ENCODE results near the gene SOX15. TPM values are rescaled to one million over a fixed set of nuclear protein-coding genes. Genes with fewer than 3 reads are reported as not detected.

The SOX15 gene
- total and polyA plus RNA-seq, 2 of the 13 experiments (the other 11 are each of a cell fraction or from before 2014, with no cell fraction given) = 0.07 to 0.18 TPM

DNA sequence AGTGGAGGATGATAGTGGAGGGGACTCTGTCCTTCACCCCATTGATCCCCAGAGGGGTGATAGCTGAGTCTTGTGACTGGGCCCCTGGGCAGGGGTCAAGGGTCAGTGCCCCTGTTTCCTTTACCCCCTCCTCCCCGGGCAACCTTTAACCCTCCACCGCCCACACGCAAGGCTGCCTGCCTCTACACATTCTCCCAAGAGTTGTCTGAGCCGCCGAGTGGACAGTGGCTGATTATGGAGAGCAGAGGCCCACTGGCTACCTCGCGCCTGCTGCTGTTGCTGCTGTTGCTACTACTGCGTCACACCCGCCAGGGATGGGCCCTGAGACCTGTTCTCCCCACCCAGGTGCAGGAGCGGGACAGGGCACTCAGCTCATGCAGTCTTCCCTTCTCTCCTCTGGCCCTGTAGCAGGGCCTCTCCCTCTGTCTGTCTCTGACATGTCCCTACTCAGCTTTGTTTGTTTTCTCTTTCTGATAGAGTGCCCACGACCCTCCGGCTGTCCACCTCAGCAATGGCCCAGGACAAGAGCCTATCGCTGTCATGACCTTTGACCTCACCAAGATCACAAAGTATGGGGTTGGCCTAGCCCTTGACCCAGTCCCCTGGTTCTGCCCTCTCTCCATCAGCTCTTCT, 40.2 kb upstream of the SOX15 start, which contains the start of gene SHBG (continued):
- TF ChIP-seq SRSF9 (IDR thresholded peaks at IDR 0.05; ENCODE audit: borderline replicate concordance, insufficient read depth, low read depth, low read length, poor library complexity, severe bottlenecking) = no peak
- TF ChIP-seq KAT8 (CRISPR knock-in tag; IDR thresholded peaks at IDR 0.05) = no peak
- no peak for TF ChIP-seq ZNF703 (CRISPR knock-in tag; IDR thresholded peaks at IDR 0.05; ENCODE audit: borderline replicate concordance)
- TF ChIP-seq STAT5B (CRISPR knock-in tag; IDR thresholded peaks at IDR 0.05) = no peak
- TF ChIP-seq SOX13 (IDR thresholded peaks at IDR 0.05) = no peak
- no peak for TF ChIP-seq SOX13 (CRISPR knock-in tag; conservative IDR thresholded peaks at IDR 0.05 in 1 of 2, IDR thresholded peaks at IDR 0.05 in 1 of 2)
- TF ChIP-seq RNF2 (conservative IDR thresholded peaks at IDR 0.05; ENCODE audit: low read depth) = no peak
- no peak for TF ChIP-seq RFXANK (CRISPR knock-in tag; IDR thresholded peaks at IDR 0.05)

DNA sequence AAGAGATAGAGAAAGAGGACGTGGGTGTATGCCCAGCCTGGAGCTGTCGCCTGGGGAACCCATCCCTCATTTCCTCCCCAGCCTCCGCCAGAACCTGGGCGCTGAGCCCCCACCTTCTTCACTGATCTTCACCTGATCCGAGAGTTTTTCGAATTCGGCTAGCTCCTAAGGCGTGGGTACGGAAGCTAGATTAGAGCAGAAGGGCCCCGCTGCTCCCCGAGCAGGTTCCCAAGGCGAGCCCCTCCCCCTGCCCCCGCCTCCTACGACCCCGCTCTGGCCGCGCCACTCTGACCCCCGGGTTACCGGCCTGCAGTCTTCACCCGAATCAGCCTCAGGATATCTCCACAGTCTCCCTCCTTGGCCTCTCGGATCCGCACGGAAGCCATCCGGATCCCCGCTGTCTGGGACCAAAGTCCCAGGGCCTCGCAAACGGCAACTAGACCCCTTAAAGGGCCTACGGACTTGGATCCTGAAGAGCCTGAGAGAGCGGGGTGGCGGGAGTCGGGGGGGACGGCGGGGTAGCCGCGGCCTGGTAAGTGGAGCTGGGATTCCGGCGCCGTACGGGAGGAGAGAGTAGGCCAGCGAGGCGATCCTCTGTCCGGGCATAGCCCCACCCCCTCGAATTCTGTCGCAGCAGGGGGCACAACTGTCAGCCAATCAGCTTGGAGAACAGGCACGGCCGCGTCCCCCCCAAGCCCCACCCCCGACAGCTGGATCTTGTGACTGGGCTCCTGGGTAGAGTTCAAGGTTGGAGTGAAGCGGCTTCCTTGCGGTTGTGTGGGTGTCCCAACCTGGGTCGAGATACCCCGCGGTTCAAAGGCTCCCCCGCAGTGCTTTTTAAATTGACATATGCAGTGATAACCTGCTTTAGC, 37.6 kb upstream of the SOX15 start, which contains the start of gene SAT2:
Gene SAT2, minus strand, starts transcription at position 572 of the 872 bp plus-strand sequence. Its CDS starts 186 bp downstream, at position 386.
- POLR2A ChIA-PET = interaction anchor here (0.7 to 3.2 kb wide), 26 partner anchors 9 to 592 kb away, joined by 3 to 63 read pairs (median 5); partner anchors contain the start of genes ATP1B2, CD68, FXR2 and MPDU1
- H3K27ac ChIP-seq (ENCODE audit: extremely low read length, insufficient read depth, low read length) = peak within 1 kb of the TSS; percentile 96
- TF ChIP-seq CAMTA2 (CRISPR knock-in tag; IDR thresholded peaks at IDR 0.05; ENCODE audit: borderline replicate concordance) (no peak), ZKSCAN1 (IDR thresholded peaks at IDR 0.05; ENCODE audit: low read length) (no peak), SMAD9 (CRISPR knock-in tag; IDR thresholded peaks at IDR 0.05) (no peak), HNF4A (CRISPR knock-in tag; IDR thresholded peaks at IDR 0.05) (peak; percentile 71), SCMH1 (CRISPR knock-in tag; IDR thresholded peaks at IDR 0.05; ENCODE audit: borderline replicate concordance) (no peak), KDM3A (CRISPR knock-in tag; IDR thresholded peaks at IDR 0.05; ENCODE audit: low read depth) (0 out of 2 replicates have a peak, but pooled peaks have one; percentile 47), NONO (IDR thresholded peaks at IDR 0.05) (no peak), NONO (CRISPR knock-in tag; conservative IDR thresholded peaks at IDR 0.05) (peak; percentile 35; the same call in 1 of the 2 replicates), ZBTB42 (CRISPR knock-in tag; IDR thresholded peaks at IDR 0.05) (0 out of 2 replicates have a peak, but pooled peaks have one; percentile 44), ZSCAN9 (CRISPR knock-in tag; IDR thresholded peaks at IDR 0.05; ENCODE audit: borderline replicate concordance) (peak; percentile 61; the same call in 1 of the 2 replicates), ZNF232 (CRISPR knock-in tag; IDR thresholded peaks at IDR 0.05; ENCODE audit: borderline replicate concordance) (peak; percentile 76; the same call in 1 of the 2 replicates), HOXA5 (CRISPR knock-in tag; IDR thresholded peaks at IDR 0.05) (peak; percentile 46; the same call in 1 of the 2 replicates), ARHGAP35 (CRISPR knock-in tag; IDR thresholded peaks at IDR 0.05; ENCODE audit: borderline replicate concordance) (no peak), ZNF761 (CRISPR knock-in tag; conservative IDR thresholded peaks at IDR 0.05) (no peak)
- TF ChIP-seq, protein P1, sequence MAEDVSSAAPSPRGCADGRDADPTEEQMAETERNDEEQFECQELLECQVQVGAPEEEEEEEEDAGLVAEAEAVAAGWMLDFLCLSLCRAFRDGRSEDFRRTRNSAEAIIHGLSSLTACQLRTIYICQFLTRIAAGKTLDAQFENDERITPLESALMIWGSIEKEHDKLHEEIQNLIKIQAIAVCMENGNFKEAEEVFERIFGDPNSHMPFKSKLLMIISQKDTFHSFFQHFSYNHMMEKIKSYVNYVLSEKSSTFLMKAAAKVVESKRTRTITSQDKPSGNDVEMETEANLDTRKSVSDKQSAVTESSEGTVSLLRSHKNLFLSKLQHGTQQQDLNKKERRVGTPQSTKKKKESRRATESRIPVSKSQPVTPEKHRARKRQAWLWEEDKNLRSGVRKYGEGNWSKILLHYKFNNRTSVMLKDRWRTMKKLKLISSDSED (CRISPR knock-in tag; IDR thresholded peaks at IDR 0.05) = no peak

More for the DNA sequence above, 37.6 kb upstream of the SOX15 start, which contains the start of gene SAT2:
- H3K79me2 ChIP-seq (ENCODE audit: insufficient read depth, low read length) = peaks cover 15% of the 10 kb centered on the region
- no TSS peak for BruUV-seq (replicated peaks)
- intact Hi-C loops (cut with micrococcal nuclease; ENCODE audit: unreplicated experiment) (no loop called here), in situ Hi-C loops (cut with HindIII; ENCODE audit: extremely low pct_ligation_motif_present, low pct_unique_long_range_greater_than_20kb) (no loop called here)
- ATAC-seq (peak; percentile 85), DNase-seq (ENCODE audit: low spot score) (peak; percentile 95), FAIRE-seq (peak; percentile 83)
- no peaks in the 10 kb centered on the region for H4K20me1 ChIP-seq (ENCODE audit: insufficient read depth, low read length)
- H3K4me1 ChIP-seq (ENCODE audit: insufficient read depth, low read length) = peaks cover 73% of the 10 kb centered on the region
- CTCF ChIA-PET (ENCODE audit: low intra/inter-chr PET ratio, low total read pairs) = no interaction called here
- H3K4me3 ChIP-seq (replicated peaks in 1 of 3; ENCODE audit: insufficient read depth in 1 of 3, low read depth in 2 of 3, low read length in 3 of 3) = peak within 1 kb of the TSS; percentile 82 to 92 (median 89)
- H3K9me3 ChIP-seq (ENCODE audit: low read length) = no peaks in the 10 kb centered on the region
- no peak within 1 kb of the TSS for H2AFZ ChIP-seq (ENCODE audit: low read length)
- peak within 1 kb of the TSS; percentile 92 for H3K9ac ChIP-seq (ENCODE audit: insufficient read depth, low read depth, low read length)
- no peaks in the 10 kb centered on the region for H3K36me3 ChIP-seq (replicated peaks in 1 of 2; ENCODE audit: control insufficient read depth in 1 of 2, insufficient read depth in 2 of 2, low read length in 2 of 2)
- under 1% methylated on average over 27 of the region's 54 CpGs for WGBS (ENCODE audit: low lambda C conversion rate)
- H3K27me3 ChIP-seq (ENCODE audit: control insufficient read depth in 1 of 2, insufficient read depth in 2 of 2, low read length in 2 of 2) = no peaks in the 10 kb centered on the region; a peak in 1 of 5 replicates
- H3K4me2 ChIP-seq (ENCODE audit: low read depth, low read length) = peak within 1 kb of the TSS; percentile 90

All from HepG2 (cell line).